Mesenchymal stem cell (in vitro differentiated cells and primary cell): ENCODE measurements around the gene DNM1.
A peak's percentile ranks its signal among the peaks of the same experiment; 100 is the strongest.

Experiments
- DNase-seq: peaks from one replicate; pipeline ENCODE4 v3.0.0-alpha.2; 2013
- H2AFZ ChIP-seq: one replicate; pipeline ENCODE4 v1.6.1; 2013; ENCODE audit warnings: low read depth, mild to moderate bottlenecking, control low read depth, inconsistent platforms, low read length, moderate library complexity
- H2AK5ac ChIP-seq: 2 replicates; pipeline ENCODE4 v1.6.1; 2013; ENCODE audit warnings: low read length, moderate library complexity, mild to moderate bottlenecking, inconsistent platforms; ENCODE audit not compliant: severe bottlenecking
- H2BK120ac ChIP-seq: one replicate; pipeline ENCODE4 v1.6.1; 2013; ENCODE audit warnings: low read depth, mild to moderate bottlenecking, inconsistent platforms, low read length, moderate library complexity
- H2BK12ac ChIP-seq, 2 experiments: one replicate each; pipeline ENCODE4 v1.6.1; 2013; ENCODE audit warnings: inconsistent platforms in 2 of 2, low read length in 2 of 2, mild to moderate bottlenecking in 2 of 2, moderate library complexity in 2 of 2, control low read depth in 1 of 2
- H2BK15ac ChIP-seq: one replicate; pipeline ENCODE4 v1.6.1; 2013; ENCODE audit warnings: mild to moderate bottlenecking, low read depth, inconsistent platforms; ENCODE audit not compliant: poor library complexity, severe bottlenecking
- H2BK5ac ChIP-seq: 2 replicates; pipeline ENCODE4 v1.6.1; 2013; ENCODE audit warnings: low read depth, mild to moderate bottlenecking, low read length, control low read depth, inconsistent platforms; ENCODE audit not compliant: poor library complexity, severe bottlenecking
- H3K14ac ChIP-seq, 2 experiments: one replicate each; pipeline ENCODE4 v1.6.1; 2013; ENCODE audit warnings: inconsistent platforms in 2 of 2, low read length in 2 of 2, control low read depth in 1 of 2, mild to moderate bottlenecking in 1 of 2, moderate library complexity in 1 of 2
- H3K18ac ChIP-seq, 2 experiments: one replicate each; pipeline ENCODE4 v1.6.1; 2013; ENCODE audit warnings: inconsistent platforms in 2 of 2, low read length in 2 of 2, control low read depth in 1 of 2, low read depth in 1 of 2, mild to moderate bottlenecking in 1 of 2
- H3K23ac ChIP-seq, 2 experiments: one replicate each; pipeline ENCODE4 v1.6.1; 2013; ENCODE audit warnings: inconsistent platforms in 2 of 2, low read length in 2 of 2, mild to moderate bottlenecking in 2 of 2, moderate library complexity in 2 of 2, control low read depth in 1 of 2
- H3K27ac ChIP-seq: 2 replicates; pipeline ENCODE4 v1.5.1; 2013; ENCODE audit warnings: mild to moderate bottlenecking, moderate library complexity, low read length, control low read depth, inconsistent platforms; ENCODE audit not compliant: poor library complexity, severe bottlenecking
- H3K27me3 ChIP-seq, 2 experiments: 2 replicates each; pipeline versions ENCODE4 v1.6.1 to v1.7.0; 2013; ENCODE audit warnings: low read length in 2 of 2, mild to moderate bottlenecking in 2 of 2, moderate library complexity in 2 of 2, control low read depth in 1 of 2, inconsistent platforms in 1 of 2; ENCODE audit not compliant: control insufficient read depth in 1 of 2, insufficient read depth in 1 of 2
- H3K36me3 ChIP-seq, 2 experiments: 2 replicates each; pipeline versions ENCODE4 v1.6.1 to v1.7.0; 2013; ENCODE audit warnings: low read length in 2 of 2, control low read depth in 1 of 2, inconsistent platforms in 1 of 2, low read depth in 1 of 2, mild to moderate bottlenecking in 1 of 2; ENCODE audit not compliant: insufficient read depth in 2 of 2, control insufficient read depth in 1 of 2
- H3K4ac ChIP-seq, 2 experiments: one replicate each; pipeline ENCODE4 v1.6.1; 2013; ENCODE audit warnings: inconsistent platforms in 2 of 2, low read length in 2 of 2, mild to moderate bottlenecking in 2 of 2, moderate library complexity in 2 of 2, control low read depth in 1 of 2, low read depth in 1 of 2
- H3K4me1 ChIP-seq: 2 replicates; pipeline ENCODE4 v1.6.1; 2013; ENCODE audit warnings: low read depth, low read length, control low read depth; ENCODE audit not compliant: control insufficient read depth, insufficient read depth
- H3K4me2 ChIP-seq: 2 replicates; pipeline ENCODE4 v1.6.1; 2013; ENCODE audit warnings: low read length, mild to moderate bottlenecking, inconsistent platforms; ENCODE audit not compliant: poor library complexity, severe bottlenecking
- H3K4me3 ChIP-seq, 2 experiments: 2 replicates each; pipeline versions ENCODE4 v1.5.1 to v1.7.0; 2013; ENCODE audit warnings: low read length in 2 of 2, mild to moderate bottlenecking in 2 of 2, control low read depth in 1 of 2, low read depth in 1 of 2; ENCODE audit not compliant: insufficient read depth in 1 of 2
- H3K79me1 ChIP-seq: replicated peaks from 2 replicates; pipeline ENCODE4 v1.6.1; 2013; ENCODE audit warnings: mild to moderate bottlenecking, control low read depth, low read length, inconsistent platforms; ENCODE audit not compliant: poor library complexity, severe bottlenecking
- H3K9ac ChIP-seq: 2 replicates; pipeline ENCODE4 v1.7.0; 2013; ENCODE audit warnings: mild to moderate bottlenecking, low read length, moderate library complexity
- H3K9me3 ChIP-seq: 2 replicates; pipeline ENCODE4 v1.7.0; 2013; ENCODE audit warnings: mild to moderate bottlenecking, low read length; ENCODE audit not compliant: control insufficient read depth
- H4K8ac ChIP-seq: one replicate; pipeline ENCODE4 v1.6.1; 2013; ENCODE audit warnings: inconsistent platforms, mild to moderate bottlenecking, low read length, moderate library complexity
- H4K91ac ChIP-seq: one replicate; pipeline ENCODE4 v1.6.1; 2013; ENCODE audit warnings: mild to moderate bottlenecking, low read length, inconsistent platforms
- WGBS: methylation state at CpG from one replicate; pipeline ENCODE4 v1.1.7; 2013; ENCODE audit warnings: mixed read lengths; 5-methylcytosine and 5-hydroxymethylcytosine counted together

DNM1 gene

DNA sequence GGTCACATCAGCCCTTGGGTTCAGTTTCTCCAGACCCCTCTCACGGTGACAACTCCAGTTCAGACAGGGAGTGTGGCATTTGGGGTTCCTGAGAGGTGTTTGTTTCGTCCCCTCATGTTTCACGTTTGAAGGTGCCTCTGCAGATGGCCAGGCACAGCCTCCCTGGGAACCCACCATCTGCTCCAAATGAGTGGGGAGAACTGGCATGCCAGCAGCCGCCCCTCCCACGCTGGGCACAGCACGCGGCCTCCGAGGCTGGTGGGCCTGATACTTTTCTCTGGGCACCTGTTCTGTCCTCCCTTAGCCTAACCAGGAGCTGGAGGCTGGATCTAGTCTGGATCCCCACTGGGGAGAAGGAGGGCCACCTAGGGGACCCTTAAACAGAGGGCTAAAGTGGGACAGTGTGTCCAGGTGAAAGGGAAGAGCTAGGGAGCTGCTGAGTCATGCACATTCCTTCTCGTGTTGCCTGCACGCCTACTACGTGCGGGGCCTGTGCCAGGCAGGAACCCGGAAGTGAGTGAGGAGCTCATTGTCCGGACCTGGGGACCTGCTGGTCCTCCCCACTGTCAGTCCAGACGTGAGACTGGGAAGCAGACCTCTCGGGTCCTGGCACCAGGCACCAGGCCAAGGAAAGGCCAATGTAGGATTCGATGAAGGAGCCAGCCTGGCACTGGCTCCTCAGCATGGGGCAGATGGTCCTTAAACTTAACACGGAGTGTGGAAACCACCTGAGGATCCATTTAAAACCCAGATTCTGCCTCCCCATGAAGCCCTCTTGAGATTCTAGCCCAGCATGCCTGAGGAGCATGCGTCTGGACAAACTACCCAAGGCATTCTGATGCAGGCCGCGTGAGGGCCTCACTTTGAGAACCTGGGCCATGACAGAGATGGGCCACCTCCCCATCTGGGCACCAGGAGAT is 11.7 kb downstream of the DNM1 start:
- H4K8ac ChIP-seq = no peak overlapping the region
- no peak overlapping the region for H2BK120ac ChIP-seq
- peaks cover 24 to 27% of the 10 kb centered on the region in 2 experiments for H3K36me3 ChIP-seq
- H4K91ac ChIP-seq = no peak overlapping the region
- no peak overlapping the region for H2AFZ ChIP-seq
- peak overlapping the region; percentile 84 for H2AK5ac ChIP-seq
- H3K79me1 ChIP-seq = peaks cover 19% of the 10 kb centered on the region
- H2BK15ac ChIP-seq = no peak overlapping the region
- H2BK5ac ChIP-seq = no peak overlapping the region
- H3K4me1 ChIP-seq = peaks cover 70% of the 10 kb centered on the region
- no peak overlapping the region for H3K4ac ChIP-seq
- H3K14ac ChIP-seq = no peak overlapping the region
- H3K9me3 ChIP-seq = no peaks in the 10 kb centered on the region
- H2BK12ac ChIP-seq = no peak overlapping the region
- peak overlapping the region; percentile 59 for H3K9ac ChIP-seq
- no peak overlapping the region for H3K23ac ChIP-seq
- no peak for DNase-seq
- H3K27ac ChIP-seq = peak overlapping the region; percentile 39
- 84% methylated on average over 21 of the region's 21 CpGs for WGBS
- H3K4me3 ChIP-seq = no peak overlapping the region
- H3K27me3 ChIP-seq = no peaks in the 10 kb centered on the region
- peak overlapping the region in 1 of 2 experiments; percentile 19 for H3K18ac ChIP-seq
- H3K4me2 ChIP-seq = no peak overlapping the region

DNA sequence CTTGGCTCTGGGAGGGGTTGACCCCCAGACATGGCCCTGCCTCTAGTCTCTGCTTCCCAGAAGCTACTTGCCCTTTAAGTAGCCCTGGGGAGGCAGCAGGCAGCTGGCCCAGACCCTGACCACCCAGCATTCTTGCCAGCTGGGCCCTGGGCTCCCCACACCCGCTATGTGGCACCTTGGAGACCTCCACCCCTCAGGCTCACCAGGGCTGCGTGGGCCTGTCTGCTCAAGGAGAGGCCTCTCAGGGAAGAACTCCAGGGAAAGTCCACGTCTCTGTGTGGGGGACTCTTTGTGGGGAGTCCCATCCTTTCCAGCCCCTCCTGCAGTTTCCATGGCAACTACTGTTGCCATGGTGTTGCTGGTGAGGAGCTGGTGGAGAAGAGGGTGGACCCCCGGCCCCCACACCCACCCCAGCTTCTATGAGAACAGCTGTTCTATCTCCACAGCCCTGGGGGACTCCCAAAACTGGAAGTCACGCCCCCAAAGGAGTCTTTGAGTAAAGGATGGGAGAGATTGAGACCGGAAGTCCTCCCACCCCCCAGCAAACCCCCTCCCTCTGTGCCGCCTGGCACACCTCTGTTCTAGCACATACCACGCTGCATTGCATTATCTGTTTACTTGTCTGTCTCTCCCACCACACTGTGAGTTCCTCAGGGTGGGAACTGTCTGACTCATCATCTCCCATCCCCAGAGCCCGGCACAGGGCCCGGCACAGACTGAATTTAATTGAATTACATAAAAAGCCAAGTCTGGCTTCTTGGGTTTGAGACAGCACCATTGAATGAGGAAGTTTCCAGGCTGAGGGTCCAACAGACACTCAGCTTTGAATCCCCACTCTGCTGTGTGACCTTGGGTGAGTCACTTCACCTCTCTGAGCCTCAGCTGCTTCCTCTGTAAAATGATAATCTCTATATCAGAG is 12.6 kb downstream of the DNM1 start:
- Histone ChIP-seq H2BK5ac (no peak overlapping the region), H2BK120ac (no peak overlapping the region), H4K91ac (peak overlapping the region; percentile 57), H3K9me3 (no peaks in the 10 kb centered on the region), H3K14ac (no peak overlapping the region), H2AFZ (peak overlapping the region; percentile 8), H3K79me1 (peaks cover 19% of the 10 kb centered on the region), H3K4me1 (peaks cover 64% of the 10 kb centered on the region), H3K18ac (peak overlapping the region; percentile 11 to 23), H3K36me3 (peaks cover 32 to 35% of the 10 kb centered on the region in 2 experiments), H2AK5ac (peak overlapping the region; percentile 84), H3K27me3 (no peaks in the 10 kb centered on the region), H2BK12ac (no peak overlapping the region), H4K8ac (no peak overlapping the region), H3K4me2 (peak overlapping the region; percentile 29), H3K4ac (peak overlapping the region in 1 of 2 experiments; percentile 18), H3K23ac (no peak overlapping the region), H3K27ac (peak overlapping the region; percentile 39), H2BK15ac (peak overlapping the region; percentile 12), H3K4me3 (no peak overlapping the region), H3K9ac (peak overlapping the region; percentile 59)
- 47% methylated on average over 7 of the region's 10 CpGs for WGBS
- DNase-seq = peak; percentile 76

DNA sequence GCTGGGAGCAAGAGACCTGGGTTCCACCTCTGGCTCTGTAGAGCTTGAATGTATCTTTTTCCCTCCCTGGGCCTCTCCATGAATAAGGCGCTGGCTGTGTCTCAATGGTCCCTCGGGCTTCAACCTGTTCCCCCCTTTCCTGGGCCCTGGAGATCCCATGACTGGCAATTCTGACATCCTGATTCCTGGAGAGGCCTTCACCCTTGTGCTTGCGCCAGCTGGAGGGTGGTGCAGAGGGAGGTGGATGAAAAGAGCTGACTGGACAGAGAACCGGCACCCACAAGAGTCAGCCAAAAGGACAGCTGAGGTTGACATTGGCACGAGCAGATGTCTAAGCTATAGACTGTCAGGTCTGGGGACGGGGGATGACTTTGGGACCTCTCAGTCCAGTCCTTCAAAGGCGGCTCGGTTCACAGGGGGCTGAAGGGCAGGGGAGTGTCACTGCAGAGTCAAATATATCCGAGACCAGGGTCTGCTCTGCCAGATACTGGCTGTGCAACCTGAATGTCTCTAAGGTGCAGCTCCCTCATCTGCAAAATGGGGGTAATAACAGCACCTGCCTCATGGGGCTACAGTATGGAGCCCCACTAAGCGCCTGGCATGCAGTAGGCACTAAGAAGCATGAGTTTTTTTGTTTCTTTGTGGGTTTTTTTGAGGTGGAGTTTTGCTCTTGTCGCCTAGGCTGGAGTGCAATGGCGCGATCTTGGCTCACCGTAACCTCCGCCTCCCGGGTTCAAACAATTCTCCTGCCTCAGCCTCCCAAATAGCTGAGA is 13.8 kb downstream of the DNM1 start:
- no peak overlapping the region for H2BK12ac ChIP-seq
- H3K4me2 ChIP-seq = no peak overlapping the region
- peak overlapping the region; percentile 39 for H3K27ac ChIP-seq
- H3K79me1 ChIP-seq = peaks cover 17% of the 10 kb centered on the region
- no peak overlapping the region for H3K4me3 ChIP-seq
- H3K36me3 ChIP-seq = peaks cover 39 to 43% of the 10 kb centered on the region in 2 experiments
- no peak overlapping the region for H4K91ac ChIP-seq
- H3K23ac ChIP-seq = no peak overlapping the region
- peak overlapping the region; percentile 15 for H2AK5ac ChIP-seq
- no peak overlapping the region for H2BK120ac ChIP-seq
- H3K9me3 ChIP-seq = no peaks in the 10 kb centered on the region
- no peak overlapping the region for H3K9ac ChIP-seq
- H3K18ac ChIP-seq = no peak overlapping the region
- no peak overlapping the region for H2AFZ ChIP-seq
- H4K8ac ChIP-seq = no peak overlapping the region
- no peak for DNase-seq
- H2BK5ac ChIP-seq = no peak overlapping the region
- H3K4me1 ChIP-seq = peaks cover 55% of the 10 kb centered on the region
- WGBS = 91% methylated on average over 16 of the region's 16 CpGs
- H3K27me3 ChIP-seq = no peaks in the 10 kb centered on the region
- H3K14ac ChIP-seq = no peak overlapping the region
- H2BK15ac ChIP-seq = no peak overlapping the region
- H3K4ac ChIP-seq = no peak overlapping the region
